ENCODE data around the gene USP51.
"Not testable (repeated sequence)": the region's sequence is repeated elsewhere in the genome, so short reads cannot be mapped to it uniquely, and the experiment has no call there.

USP51 gene

GRCh38 chrX:55489314-55490009 is at the start of gene USP51:
USP51 (minus strand) TSS chrX:55489848; CDS start chrX:55488939, 909 bp downstream.
- DNase-seq (ENCODE audit: low read depth, low spot score) = no peak

- DNase-seq (ENCODE audit: low read depth, low spot score) = no peak
Observed at GRCh38 chrX:55524487-55524886, 34.8 kb upstream of the USP51 start.

GRCh38 chrX:55523356-55523755 is 33.7 kb upstream of the USP51 start:
- DNase-seq (ENCODE audit: low read depth, low spot score) = no peak

- no peak for DNase-seq (ENCODE audit: low read depth, low spot score)
Observed at GRCh38 chrX:55522596-55523276, 33.1 kb upstream of the USP51 start.

- no peak for DNase-seq (ENCODE audit: low read depth, low spot score)
Observed at GRCh38 chrX:55521687-55522086, 32.0 kb upstream of the USP51 start.

GRCh38 chrX:55516794-55517481 is 27.3 kb upstream of the USP51 start:
- not testable (repeated sequence) for DNase-seq (ENCODE audit: low read depth, low spot score)

GRCh38 chrX:55513045-55513737 is 23.5 kb upstream of the USP51 start:
- DNase-seq (ENCODE audit: low read depth, low spot score) = not testable (repeated sequence)

GRCh38 chrX:55508410-55509152 is 18.9 kb upstream of the USP51 start:
- DNase-seq (ENCODE audit: low read depth, low spot score) = not testable (repeated sequence)

GRCh38 chrX:55507699-55508098 is 18.1 kb upstream of the USP51 start:
- not testable (repeated sequence) for DNase-seq (ENCODE audit: low read depth, low spot score)

GRCh38 chrX:55507010-55507409 is 17.4 kb upstream of the USP51 start:
- DNase-seq (ENCODE audit: low read depth, low spot score) = not testable (repeated sequence)

GRCh38 chrX:55490974-55491373 is 1.3 kb upstream of the USP51 start:
- no peak for DNase-seq (ENCODE audit: low read depth, low spot score)

GRCh38 chrX:55490121-55490520 is 473 bp upstream of the USP51 start:
- no peak for DNase-seq (ENCODE audit: low read depth, low spot score)

GRCh38 chrX:55488593-55489313 is 895 bp downstream of the USP51 start:
- DNase-seq (ENCODE audit: low read depth, low spot score) = no peak

- no peak for DNase-seq (ENCODE audit: low read depth, low spot score)
Observed at GRCh38 chrX:55488006-55488592, 1.5 kb downstream of the USP51 start.

- no peak for DNase-seq (ENCODE audit: low read depth, low spot score)
Observed at GRCh38 chrX:55487143-55487542, 2.5 kb downstream of the USP51 start.

- no peak for DNase-seq (ENCODE audit: low read depth, low spot score)
Observed at GRCh38 chrX:55486736-55487135, 2.9 kb downstream of the USP51 start.

- no peak for DNase-seq (ENCODE audit: low read depth, low spot score)
Observed at GRCh38 chrX:55484948-55485347, 4.7 kb downstream of the USP51 start.

GRCh38 chrX:55480390-55481062 is 9.1 kb downstream of the USP51 start:
- DNase-seq (ENCODE audit: low read depth, low spot score) = no peak

GRCh38 chrX:55479956-55480355 is 9.7 kb downstream of the USP51 start:
- DNase-seq (ENCODE audit: low read depth, low spot score) = not testable (repeated sequence)

- DNase-seq (ENCODE audit: low read depth, low spot score) = not testable (repeated sequence)
Observed at GRCh38 chrX:55465791-55466190, 23.9 kb downstream of the USP51 start.
